Endothelial cell of umbilical vein (primary cell): Measurements from ENCODE around the gene REPIN1. TPM values are rescaled to one million over a fixed set of nuclear protein-coding genes. Genes with fewer than 3 reads are reported as not detected.

Experiments used
- BruUV-seq: library from RNA; stranded (reverse); fragments of 400-500 nt; replicated peaks from 2 replicates; lab custom pipeline; 2021; lab: Mats Ljungman, UMichigan
- CTCF ChIA-PET: fragments of 300-600, 350-600 bp; sonication (Branson Sonifier 250); formaldehyde crosslinking; loops from one replicate; lab custom pipeline; 2021; ENCODE audit warnings: antibody characterized with exemption, inconsistent platforms; lab: Charles Lee
- POLR2A ChIA-PET: fragments of 300-600, 350-600 bp; sonication (Branson Sonifier 250); formaldehyde crosslinking; loops from one replicate; lab custom pipeline; 2021; ENCODE audit warnings: antibody characterized with exemption, inconsistent platforms; lab: Charles Lee
- DNase-seq: peaks from one replicate; pipeline ENCODE4 v3.0.0-alpha.2; 2011; ENCODE audit warnings: low read depth, low spot score
- FAIRE-seq: peaks from 2 replicates; lab custom pipeline; 2011; peaks lifted over from hg19 to GRCh38; lab: Jason Lieb, UNC
- H2AFZ ChIP-seq: 2 replicates; pipeline ENCODE4 v1.6.0; 2012; ENCODE audit warnings: low read depth, low read length, control low read depth, inconsistent platforms
- H3K27ac ChIP-seq: 2 replicates; pipeline ENCODE4 v1.5.1; 2011; ENCODE audit warnings: low read depth, mild to moderate bottlenecking, control low read depth, low read length, moderate library complexity; ENCODE audit not compliant: insufficient read depth
- H3K27me3 ChIP-seq, 2 experiments: 2 replicates each; pipeline versions ENCODE4 v1.6.0 to v1.6.1; 2011; ENCODE audit warnings: low read length in 2 of 2, mixed read lengths in 1 of 2; ENCODE audit not compliant: control insufficient read depth in 2 of 2, insufficient read depth in 2 of 2
- H3K36me3 ChIP-seq, 2 experiments: 2 replicates in 1 of 2; 3 replicates in 1 of 2; pipeline ENCODE4 v1.5.1; 2011; ENCODE audit warnings: low read length in 2 of 2, mild to moderate bottlenecking in 1 of 2, moderate library complexity in 1 of 2; ENCODE audit not compliant: control insufficient read depth in 2 of 2, insufficient read depth in 2 of 2; ENCODE audit errors: extremely low read depth in 1 of 2
- H3K4me1 ChIP-seq: 3 replicates; pipeline ENCODE4 v1.5.1; 2011; ENCODE audit warnings: mild to moderate bottlenecking, low read length; ENCODE audit not compliant: control insufficient read depth, insufficient read depth; ENCODE audit errors: extremely low read depth
- H3K4me2 ChIP-seq: 2 replicates; pipeline ENCODE4 v1.6.1; 2011; ENCODE audit warnings: low read length, control low read depth, mixed read lengths; ENCODE audit not compliant: insufficient read depth
- H3K4me3 ChIP-seq, 3 experiments: fragments of 200-600 bp in 1 of 3; sonication (generic), shearing (Covaris generic) in 1 of 3; replicated peaks in 1 of 3; 2 replicates each; pipeline ENCODE4 v1.5.1; 2011 to 2016; ENCODE audit warnings: control low read depth in 3 of 3, low read length in 3 of 3, mild to moderate bottlenecking in 2 of 3, inconsistent platforms in 1 of 3, low read depth in 1 of 3, moderate library complexity in 1 of 3; ENCODE audit not compliant: insufficient read depth in 1 of 3
- H3K79me2 ChIP-seq: 2 replicates; pipeline ENCODE4 v1.6.0; 2012; ENCODE audit warnings: low read length, inconsistent platforms; ENCODE audit not compliant: control insufficient read depth, insufficient read depth
- H3K9ac ChIP-seq: replicated peaks from 2 replicates; pipeline ENCODE3; 2011; ENCODE audit warnings: low read length, control low read depth; ENCODE audit not compliant: insufficient read depth; ENCODE audit errors: extremely low read depth
- H3K9me1 ChIP-seq: replicated peaks from 3 replicates; pipeline ENCODE4 v1.6.0; 2011; ENCODE audit warnings: mild to moderate bottlenecking, low read length; ENCODE audit not compliant: control insufficient read depth, insufficient read depth; ENCODE audit errors: extremely low read depth
- H3K9me3 ChIP-seq: replicated peaks from 2 replicates; pipeline ENCODE4 v1.5.1; 2012; ENCODE audit warnings: low read length, inconsistent platforms; ENCODE audit not compliant: control insufficient read depth, insufficient read depth
- H4K20me1 ChIP-seq: replicated peaks from 2 replicates; pipeline ENCODE3; 2011; ENCODE audit warnings: mild to moderate bottlenecking, low read length; ENCODE audit not compliant: control insufficient read depth, insufficient read depth; ENCODE audit errors: extremely low read depth
- EZH2 ChIP-seq: IDR thresholded peaks from 2 replicates; pipeline ENCODE4 v1.6.1; 2012; ENCODE audit warnings: borderline replicate concordance, low read depth, mild to moderate bottlenecking, moderate library complexity, low read length, inconsistent platforms; ENCODE audit not compliant: severe bottlenecking
- FOS ChIP-seq: IDR thresholded peaks from 2 replicates; pipeline ENCODE4 v1.6.1; 2011; ENCODE audit warnings: mild to moderate bottlenecking, low read length, moderate library complexity, borderline replicate concordance; ENCODE audit not compliant: insufficient read depth
- GATA2 ChIP-seq: IDR thresholded peaks from 2 replicates; pipeline ENCODE4 v1.7.0; 2011; ENCODE audit warnings: low read depth, mild to moderate bottlenecking, moderate library complexity, mixed read lengths, low read length; ENCODE audit not compliant: insufficient read length, insufficient read depth
- JUN ChIP-seq: IDR thresholded peaks from 2 replicates; pipeline ENCODE4 v1.6.1; 2011; ENCODE audit warnings: borderline replicate concordance, low read depth; ENCODE audit not compliant: insufficient read length, insufficient read depth
- MAX ChIP-seq: IDR thresholded peaks from 2 replicates; pipeline ENCODE4 v1.6.1; 2011; ENCODE audit not compliant: insufficient read depth, insufficient read length
- MYC ChIP-seq: IDR thresholded peaks from one replicate; pipeline ENCODE4 v1.6.1; 2011; ENCODE audit warnings: mild to moderate bottlenecking, low read depth, low read length
- POLR2A ChIP-seq: IDR thresholded peaks from 2 replicates; pipeline ENCODE4 v1.6.1; 2012; ENCODE audit warnings: low read depth, mild to moderate bottlenecking, control low read depth, low read length
- dilution Hi-C: fragments of 300-500 bp; cut with MboI; formaldehyde crosslinking; loops from one replicate; pipeline ENCODE4 v1.15.0; 2019; ENCODE audit warnings: low sequenced_read_pairs; ENCODE audit not compliant: extremely low pct_ligation_motif_present
- intact Hi-C: fragments of 100-400 bp; cut with micrococcal nuclease; formaldehyde crosslinking; loops from one replicate; pipeline ENCODE4 v1.10.0; 2022
- polyA plus RNA-seq, 4 experiments: library from polyadenylated mRNA; depleted of rRNA in 3 of 4; stranded (reverse) in 3 of 4; unstranded in 1 of 4; fragments of >200 nt; gene quantifications; 2 replicates each; pipeline versions ENCODE4 v1.2.1 to v1.2.3, GENCODE V29; 2011 to 2012; ENCODE audit warnings: missing spikeins in 1 of 4
- total RNA-seq: library from RNA; stranded (reverse); gene quantifications from 2 replicates; pipeline ENCODE4 v1.2.3, GENCODE V29; 2021
- TF ChIP-seq, protein P1 (sequence below), 2 donors: IDR thresholded peaks; 1 replicate in 1 of 2; 2 replicates in 1 of 2; pipeline ENCODE4 v1.5.1; 2011; ENCODE audit warnings: low read length in 2 of 2, mild to moderate bottlenecking in 2 of 2, moderate library complexity in 2 of 2, control low read depth in 1 of 2, inconsistent platforms in 1 of 2, low read depth in 1 of 2; ENCODE audit not compliant: insufficient read depth in 1 of 2; ENCODE audit errors: extremely low read depth in 1 of 2

Gene REPIN1
- total and polyA plus RNA-seq, 2 donors (not counting 3 experiments of a cell fraction or from before 2014, with no cell fraction given): 108 to 140 TPM

DNA sequence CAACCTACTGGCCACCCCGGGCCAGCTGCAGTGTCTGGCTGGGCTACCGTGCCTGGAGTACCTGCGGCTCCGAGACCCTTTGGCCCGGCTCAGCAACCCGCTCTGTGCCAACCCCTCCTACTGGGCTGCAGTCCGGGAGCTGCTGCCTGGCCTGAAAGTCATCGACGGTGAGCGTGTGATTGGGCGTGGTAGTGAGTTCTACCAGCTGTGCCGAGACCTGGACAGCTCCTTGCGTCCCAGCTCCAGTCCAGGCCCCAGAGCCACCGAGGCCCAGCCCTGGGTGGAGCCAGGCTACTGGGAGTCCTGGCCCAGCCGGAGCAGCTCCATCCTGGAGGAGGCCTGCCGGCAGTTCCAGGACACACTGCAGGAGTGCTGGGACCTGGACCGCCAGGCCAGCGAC is 31.4 kb upstream of the REPIN1 start:
- ChIA-PET POLR2A (no interaction called here), CTCF (no interaction called here)
- no peaks in the 10 kb centered on the region for H3K9me3 ChIP-seq
- H3K36me3 ChIP-seq: no peaks in the 10 kb centered on the region
- intact Hi-C loops: no loop called here
- no peak overlapping the region for H2AFZ ChIP-seq
- H3K27ac ChIP-seq: no peak overlapping the region
- dilution Hi-C loops: no loop called here
- no peak overlapping the region for H3K4me2 ChIP-seq
- no peak overlapping the region for H3K4me3 ChIP-seq
- no peaks in the 10 kb centered on the region for H4K20me1 ChIP-seq
- H3K79me2 ChIP-seq: no peaks in the 10 kb centered on the region
- DNase-seq (no peak), FAIRE-seq (no peak)
- BruUV-seq: no TSS peak
- no peaks in the 10 kb centered on the region for H3K9me1 ChIP-seq
- no peaks in the 10 kb centered on the region for H3K4me1 ChIP-seq
- TF ChIP-seq GATA2 (no peak), FOS (no peak), JUN (no peak), MAX (no peak), EZH2 (no peak), POLR2A (no peak), MYC (no peak)
- TF ChIP-seq, protein P1, sequence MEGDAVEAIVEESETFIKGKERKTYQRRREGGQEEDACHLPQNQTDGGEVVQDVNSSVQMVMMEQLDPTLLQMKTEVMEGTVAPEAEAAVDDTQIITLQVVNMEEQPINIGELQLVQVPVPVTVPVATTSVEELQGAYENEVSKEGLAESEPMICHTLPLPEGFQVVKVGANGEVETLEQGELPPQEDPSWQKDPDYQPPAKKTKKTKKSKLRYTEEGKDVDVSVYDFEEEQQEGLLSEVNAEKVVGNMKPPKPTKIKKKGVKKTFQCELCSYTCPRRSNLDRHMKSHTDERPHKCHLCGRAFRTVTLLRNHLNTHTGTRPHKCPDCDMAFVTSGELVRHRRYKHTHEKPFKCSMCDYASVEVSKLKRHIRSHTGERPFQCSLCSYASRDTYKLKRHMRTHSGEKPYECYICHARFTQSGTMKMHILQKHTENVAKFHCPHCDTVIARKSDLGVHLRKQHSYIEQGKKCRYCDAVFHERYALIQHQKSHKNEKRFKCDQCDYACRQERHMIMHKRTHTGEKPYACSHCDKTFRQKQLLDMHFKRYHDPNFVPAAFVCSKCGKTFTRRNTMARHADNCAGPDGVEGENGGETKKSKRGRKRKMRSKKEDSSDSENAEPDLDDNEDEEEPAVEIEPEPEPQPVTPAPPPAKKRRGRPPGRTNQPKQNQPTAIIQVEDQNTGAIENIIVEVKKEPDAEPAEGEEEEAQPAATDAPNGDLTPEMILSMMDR (IDR thresholded peaks at IDR 0.05; ENCODE audit: extremely low read depth in 1 of 2, insufficient read depth in 1 of 2, low read depth in 1 of 2, low read length in 2 of 2): no peak
- H3K9ac ChIP-seq: no peak overlapping the region
- peaks cover 16 to 19% of the 10 kb centered on the region in 2 experiments for H3K27me3 ChIP-seq
